Brain microvascular endothelial cell (primary cell): ENCODE data around the gene SLCO2A1.

Experiments
- DNase-seq: peaks from one replicate; pipeline ENCODE4 v3.0.0-alpha.2; 2020
- H3K27ac ChIP-seq: fragments of 250-450 bp; sonication (Bioruptor Pico); 2 replicates; pipeline ENCODE4 v1.5.1; 2020; ENCODE audit warnings: mild to moderate bottlenecking, moderate library complexity
- H3K27me3 ChIP-seq: fragments of 250-450 bp; sonication (Bioruptor Pico); replicated peaks from 2 replicates; pipeline ENCODE4 v1.5.1; 2020; ENCODE audit warnings: mild to moderate bottlenecking
- H3K36me3 ChIP-seq: fragments of 250-450 bp; sonication (Bioruptor Pico); replicated peaks from 2 replicates; pipeline ENCODE4 v1.5.1; 2020; ENCODE audit warnings: mild to moderate bottlenecking
- H3K4me3 ChIP-seq: 2 replicates; pipeline ENCODE4 v1.5.1; 2011; ENCODE audit warnings: low read depth, mild to moderate bottlenecking, control low read depth, low read length, moderate library complexity
- CTCF ChIP-seq: IDR thresholded peaks from 2 replicates; pipeline ENCODE4 v1.5.1; 2011; ENCODE audit warnings: low read depth, mild to moderate bottlenecking, moderate library complexity, low read length, control low read depth, inconsistent platforms; ENCODE audit errors: missing control alignments
- in situ Hi-C: cut with HindIII; loops from 2 replicates; pipeline ENCODE4 v1.10.0; 2017; ENCODE audit warnings: low sequenced_read_pairs, low pct_ligation_motif_present

SLCO2A1 gene

GRCh38 chr3:134054881-134055280 lies 25.2 kb upstream of the SLCO2A1 start:
- TF ChIP-seq CTCF, result no peak
- H3K4me3 ChIP-seq, result no peak overlapping the region
- in situ Hi-C loops, result no loop called here
- peaks cover 1% of the 10 kb centered on the region for H3K27me3 ChIP-seq
- DNase-seq, result no peak
- no peaks in the 10 kb centered on the region for H3K36me3 ChIP-seq
- H3K27ac ChIP-seq, result no peak overlapping the region

GRCh38 chr3:134054231-134054630 lies 24.5 kb upstream of the SLCO2A1 start:
- in situ Hi-C loops, result no loop called here
- H3K4me3 ChIP-seq, result no peak overlapping the region
- no peaks in the 10 kb centered on the region for H3K36me3 ChIP-seq
- H3K27me3 ChIP-seq, result peaks cover 1% of the 10 kb centered on the region
- DNase-seq, result no peak
- no peak overlapping the region for H3K27ac ChIP-seq
- TF ChIP-seq CTCF, result no peak

- Histone ChIP-seq H3K27me3 (no peaks in the 10 kb centered on the region), H3K36me3 (no peaks in the 10 kb centered on the region), H3K27ac (no peak overlapping the region), H3K4me3 (no peak overlapping the region)
- no peak for TF ChIP-seq CTCF
- in situ Hi-C loops, result no loop called here
- no peak for DNase-seq
These were observed 22.6 kb upstream of the SLCO2A1 start for GRCh38 chr3:134052370-134052769.

- Histone ChIP-seq H3K27me3 (no peaks in the 10 kb centered on the region), H3K27ac (no peak overlapping the region), H3K4me3 (no peak overlapping the region), H3K36me3 (no peaks in the 10 kb centered on the region)
- in situ Hi-C loops, result no loop called here
- no peak for TF ChIP-seq CTCF
- DNase-seq, result no peak
These were observed 20.0 kb upstream of the SLCO2A1 start for GRCh38 chr3:134049676-134050075.

GRCh38 chr3:134048278-134048996 lies 18.7 kb upstream of the SLCO2A1 start:
- DNase-seq, result no peak
- in situ Hi-C loops, result no loop called here
- Histone ChIP-seq H3K4me3 (no peak overlapping the region), H3K36me3 (no peaks in the 10 kb centered on the region), H3K27me3 (no peaks in the 10 kb centered on the region), H3K27ac (no peak overlapping the region)
- TF ChIP-seq CTCF, result no peak

- Histone ChIP-seq H3K36me3 (no peaks in the 10 kb centered on the region), H3K27me3 (no peaks in the 10 kb centered on the region), H3K27ac (no peak overlapping the region), H3K4me3 (no peak overlapping the region)
- TF ChIP-seq CTCF, result no peak
- in situ Hi-C loops, result no loop called here
- no peak for DNase-seq
These were observed 14.7 kb upstream of the SLCO2A1 start for GRCh38 chr3:134044459-134044858.
